Medulla oblongata (tissue), 1 donor: ENCODE results near the gene SLC25A43.

Source experiments
- DNase-seq: peaks from one replicate; pipeline ENCODE4 v3.0.0-alpha.2; 2015; ENCODE audit errors: extremely low spot score

SLC25A43 gene

DNA sequence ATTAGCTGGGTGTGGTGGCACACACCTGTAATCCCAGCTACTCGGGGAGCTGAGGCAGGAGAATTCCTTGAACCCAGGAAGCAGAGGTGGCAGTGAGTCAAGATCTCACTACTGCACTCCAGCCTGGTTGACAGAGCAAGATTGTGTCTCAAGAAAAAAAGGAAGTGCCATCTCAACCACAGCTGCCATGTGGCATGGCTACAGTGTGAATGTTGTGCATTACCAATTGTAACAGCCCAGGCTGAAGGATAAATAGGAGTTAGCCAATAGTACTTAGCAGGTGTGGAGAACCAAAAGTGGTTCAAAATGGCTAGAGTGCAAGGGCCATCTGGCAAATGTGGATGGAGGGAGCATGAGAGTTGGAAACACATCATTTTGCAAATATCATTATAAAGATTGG is 98.0 kb downstream of the SLC25A43 start:
- DNase-seq, result no peak

DNA sequence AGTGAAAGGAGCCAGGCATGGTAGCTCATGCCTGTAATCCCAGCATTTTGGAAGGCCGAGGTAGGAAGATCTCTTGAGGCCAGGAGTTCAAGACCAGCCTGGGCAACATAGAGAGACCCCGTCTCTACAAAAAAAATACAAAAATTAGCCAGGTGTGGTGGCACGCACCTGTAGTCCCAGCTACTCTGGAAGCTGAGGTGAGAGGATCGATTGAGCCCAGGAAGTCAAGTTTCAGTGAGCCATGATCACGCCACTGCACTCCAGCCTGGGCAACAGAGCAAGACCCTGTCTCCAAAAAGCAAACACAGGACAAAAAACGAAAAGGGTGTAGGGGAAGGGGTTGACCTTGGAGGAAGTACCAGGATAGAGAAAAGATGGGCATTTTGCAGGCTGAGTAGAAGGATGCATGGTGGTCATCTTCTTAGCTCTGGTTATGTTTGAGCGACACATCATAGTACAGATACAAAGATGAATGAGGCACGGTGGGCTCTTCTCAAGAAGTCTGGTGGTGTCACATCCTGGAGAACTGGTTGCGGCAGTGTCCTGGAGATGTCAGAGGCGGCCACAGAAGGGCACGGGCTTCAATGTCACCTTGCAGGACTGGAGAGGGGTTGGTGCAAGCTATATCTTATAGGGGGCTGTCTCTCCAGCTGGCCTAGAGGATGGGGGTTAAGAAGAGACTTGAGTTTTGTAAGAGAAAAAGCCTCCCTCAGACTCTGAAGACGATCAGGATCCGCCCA is 101.1 kb downstream of the SLC25A43 start:
- DNase-seq, result no peak

DNA sequence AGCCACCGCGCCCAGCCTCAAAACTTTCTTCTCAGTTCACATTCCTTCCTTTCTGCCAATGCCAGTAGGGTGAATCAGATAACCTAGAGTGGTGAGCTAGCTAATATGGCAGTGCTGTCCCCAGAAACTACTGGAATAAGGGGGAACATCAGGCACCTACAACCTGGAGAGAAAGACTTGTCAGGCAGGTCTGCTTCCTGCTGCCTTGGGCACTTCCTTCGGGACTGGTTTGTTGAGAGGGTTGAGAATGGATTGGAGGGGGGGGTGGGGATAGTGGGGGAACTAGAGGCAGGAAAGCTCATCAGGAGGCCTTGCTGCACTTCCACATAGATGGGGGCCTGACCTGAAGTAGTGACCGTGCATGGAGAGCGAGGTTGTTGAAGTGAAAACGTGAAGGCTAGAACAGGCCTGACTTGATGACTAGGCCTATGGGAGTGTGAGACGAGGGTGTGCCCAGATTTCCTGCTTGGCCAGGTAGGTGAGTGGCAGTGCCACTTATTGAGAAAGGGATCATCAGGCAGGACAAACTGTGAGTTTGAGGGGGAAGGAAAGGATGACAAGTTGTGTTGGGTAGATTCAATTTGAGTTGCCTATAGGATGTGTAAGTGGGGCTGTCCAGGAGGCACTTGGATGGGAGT is 102.5 kb downstream of the SLC25A43 start:
- no peak for DNase-seq

DNA sequence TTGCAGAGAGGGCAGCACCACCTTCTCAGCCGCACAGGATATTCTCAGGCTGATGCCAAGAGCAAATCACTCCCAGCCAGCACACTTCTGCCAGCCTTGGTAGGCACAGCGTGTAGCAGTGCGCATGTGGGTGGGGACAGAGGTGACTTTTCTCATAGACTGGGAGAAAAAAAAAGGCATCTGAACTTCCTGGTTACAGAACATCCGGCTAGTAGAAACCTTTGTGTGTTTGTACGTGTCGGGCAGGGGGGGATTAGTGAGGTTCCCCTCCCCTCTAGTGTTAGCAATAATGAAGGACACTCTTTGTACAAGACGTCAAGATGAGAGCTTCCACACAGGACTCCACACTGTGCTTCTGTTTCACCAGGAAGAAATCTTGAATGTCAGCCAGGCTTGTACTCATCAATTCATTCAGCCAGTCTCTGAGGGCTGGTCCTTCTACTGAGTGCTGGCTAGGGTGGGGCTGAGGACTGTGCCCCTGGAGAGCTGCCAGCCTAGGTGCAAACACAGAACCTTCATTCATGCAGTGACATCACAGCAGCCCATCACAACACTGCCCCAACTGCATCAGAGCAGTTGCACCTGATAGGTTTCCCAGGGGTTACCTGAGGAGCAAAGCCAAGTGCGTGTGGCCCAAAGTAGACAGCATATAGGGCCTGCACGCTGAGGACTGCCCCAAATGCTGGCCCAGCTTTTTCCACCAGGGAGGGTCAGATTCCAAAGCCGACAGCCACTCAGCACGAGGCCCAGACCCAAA is 103.8 kb downstream of the SLC25A43 start:
- peak; percentile 4 for DNase-seq

DNA sequence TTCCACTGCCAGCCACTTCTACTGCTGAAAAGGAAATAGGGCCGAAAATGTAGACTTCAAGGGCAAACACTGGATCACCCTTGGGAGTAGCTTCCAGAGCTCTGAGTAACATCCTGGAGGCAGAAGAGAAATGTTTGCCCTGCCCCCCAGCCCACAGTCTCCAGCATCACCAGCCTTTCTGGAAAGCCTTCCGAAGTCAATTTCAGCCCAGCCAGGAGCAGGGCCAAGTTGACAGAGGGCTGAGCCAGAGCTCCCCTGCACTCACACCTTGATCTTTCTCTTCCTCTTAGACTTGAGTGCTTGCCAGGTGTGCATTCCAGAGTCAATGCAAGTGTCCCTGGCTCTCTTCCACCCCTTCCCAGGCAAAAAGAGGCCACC is 104.3 kb downstream of the SLC25A43 start:
- DNase-seq, result peak; percentile 21
